B cell (primary cell): ENCODE data around the gene PHACTR3. TPM values are rescaled to one million over a fixed set of nuclear protein-coding genes. Genes with fewer than 3 reads are reported as not detected.

ENCODE experiments used
- ATAC-seq: fragments of 200-7000 bp; cut with Tn5 transposase; one replicate; pipeline ENCODE4 v1.10.0; 2021; ENCODE audit warnings: low read depth, mild to moderate bottlenecking, moderate number of reproducible peaks, moderate library complexity
- CTCF ChIA-PET: fragments of 350-600 bp; sonication (Branson Sonifier 250); formaldehyde crosslinking; loops from one replicate; lab custom pipeline; 2021; ENCODE audit warnings: antibody characterized with exemption, inconsistent platforms; lab: Charles Lee
- POLR2A ChIA-PET: fragments of 350-600 bp; sonication (Branson Sonifier 250); formaldehyde crosslinking; loops from one replicate; lab custom pipeline; 2021; ENCODE audit warnings: antibody characterized with exemption; lab: Charles Lee
- DNase-seq: peaks from one replicate; pipeline ENCODE4 v3.0.0; 2013
- H2AFZ ChIP-seq: 2 replicates; pipeline ENCODE4 v1.6.1; 2012; ENCODE audit warnings: mild to moderate bottlenecking, low read depth, low read length; ENCODE audit not compliant: insufficient read depth, poor library complexity, severe bottlenecking
- H3K27ac ChIP-seq, 2 donors: 1 replicate in 1 of 2; 2 replicates in 1 of 2; pipeline ENCODE4 v1.5.1; 2012 to 2013; ENCODE audit warnings: low read length in 2 of 2, mild to moderate bottlenecking in 2 of 2, moderate library complexity in 1 of 2
- H3K27me3 ChIP-seq, 4 experiments: fragments of 200-600 bp in 1 of 4; sonication (generic) in 1 of 4; replicated peaks in 1 of 4; 1 replicate in 2 of 4; 2 replicates in 2 of 4; pipeline versions ENCODE4 v1.6.1 to v1.7.0; 2013 to 2016; ENCODE audit warnings: low read length in 3 of 4, mild to moderate bottlenecking in 2 of 4, mixed read lengths in 1 of 4, moderate library complexity in 1 of 4; ENCODE audit not compliant: insufficient read depth in 4 of 4, control insufficient read depth in 3 of 4; ENCODE audit errors: control extremely low read depth in 1 of 4
- H3K36me3 ChIP-seq, 2 experiments: replicated peaks in 1 of 2; 1 replicate in 1 of 2; 2 replicates in 1 of 2; pipeline versions ENCODE4 v1.6.1 to v1.7.1; 2013; ENCODE audit warnings: low read length in 1 of 2; ENCODE audit not compliant: insufficient read depth in 2 of 2, control insufficient read depth in 1 of 2; ENCODE audit errors: control extremely low read depth in 1 of 2, extremely low read depth in 1 of 2
- H3K4me1 ChIP-seq, 2 donors: fragments of 200-600 bp in 1 of 2; sonication (generic) in 1 of 2; 1 replicate in 1 of 2; 2 replicates in 1 of 2; pipeline versions ENCODE4 v1.5.1 to v1.6.1; 2013 to 2017; ENCODE audit warnings: low read length in 2 of 2; ENCODE audit not compliant: control insufficient read depth in 2 of 2, insufficient read depth in 2 of 2
- H3K4me2 ChIP-seq: replicated peaks from 2 replicates; pipeline ENCODE3; 2012; ENCODE audit warnings: mild to moderate bottlenecking, low read depth, low read length; ENCODE audit not compliant: poor library complexity, severe bottlenecking
- H3K4me3 ChIP-seq, 5 experiments: fragments of 200-600 bp in 1 of 5; sonication (generic) in 1 of 5; 1 replicate in 3 of 5; 2 replicates in 2 of 5; pipeline versions ENCODE4 v1.5.1 to v1.7.0; 2011 to 2016; ENCODE audit warnings: low read length in 4 of 5, mild to moderate bottlenecking in 4 of 5, low read depth in 2 of 5, control low read depth in 1 of 5, moderate library complexity in 1 of 5; ENCODE audit not compliant: insufficient read depth in 1 of 5; ENCODE audit errors: control extremely low read depth in 1 of 5, extremely low read depth in 1 of 5
- H3K79me2 ChIP-seq: fragments of 200-600 bp; sonication (generic); one replicate; pipeline ENCODE4 v1.6.0; 2016; ENCODE audit warnings: low read length; ENCODE audit not compliant: control insufficient read depth, insufficient read depth
- H3K9ac ChIP-seq: fragments of 200-600 bp; sonication (generic); 2 replicates; pipeline ENCODE4 v1.6.1; 2017; ENCODE audit warnings: mild to moderate bottlenecking, low read length, moderate library complexity
- H3K9me3 ChIP-seq, 3 donors: one replicate each; pipeline versions ENCODE4 v1.6.1 to v1.7.1; 2013; ENCODE audit warnings: low read length in 2 of 3; ENCODE audit not compliant: control insufficient read depth in 2 of 3, insufficient read depth in 1 of 3; ENCODE audit errors: control extremely low read depth in 1 of 3
- H4K20me1 ChIP-seq: 2 replicates; pipeline ENCODE4 v1.6.0; 2012; ENCODE audit warnings: mild to moderate bottlenecking, low read length; ENCODE audit not compliant: insufficient read depth, control insufficient read depth, poor library complexity, severe bottlenecking
- H3K27ac Mint-ChIP-seq: one replicate; pipeline ENCODE4 v1.8.0; 2021; ENCODE audit warnings: mixed read lengths
- H3K27me3 Mint-ChIP-seq: one replicate; pipeline ENCODE4 v1.8.0; 2021; ENCODE audit warnings: mixed read lengths
- H3K4me1 Mint-ChIP-seq: one replicate; pipeline ENCODE4 v1.8.0; 2021; ENCODE audit warnings: mixed read lengths
- H3K4me3 Mint-ChIP-seq: one replicate; pipeline ENCODE4 v1.8.0; 2021; ENCODE audit warnings: mixed read lengths
- H3K9me3 Mint-ChIP-seq: one replicate; pipeline ENCODE4 v1.8.0; 2022; ENCODE audit warnings: mixed read lengths; ENCODE audit not compliant: insufficient read depth
- EZH2 ChIP-seq: IDR thresholded peaks from 2 replicates; pipeline ENCODE4 v1.6.1; 2012; ENCODE audit warnings: borderline replicate concordance, low read depth, mild to moderate bottlenecking, moderate library complexity, low read length; ENCODE audit not compliant: insufficient read depth, poor library complexity, severe bottlenecking
- WGBS: methylation state at CpG from one replicate; pipeline ENCODE4 v1.1.5; 2013; ENCODE audit warnings: missing lambda C conversion rate; ENCODE audit not compliant: insufficient coverage; 5-methylcytosine and 5-hydroxymethylcytosine counted together
- intact Hi-C: fragments of 100-400 bp; cut with micrococcal nuclease; formaldehyde crosslinking; loops from one replicate; pipeline ENCODE4 v1.10.0; 2022
- polyA plus RNA-seq: library from polyadenylated mRNA; depleted of rRNA; stranded (reverse); fragments of >200 nt; gene quantifications from 2 replicates; pipeline ENCODE4 v1.2.3, GENCODE V29; 2012
- total RNA-seq, 2 donors: library from RNA; stranded (reverse); fragments of 120-200 nt in 1 of 2; gene quantifications; 1 replicate in 1 of 2; 2 replicates in 1 of 2; pipeline versions ENCODE4 v1.2.3 to v1.2.4, GENCODE V29; 2013 to 2022
- TF ChIP-seq, protein P1 (sequence below): fragments of 200-600 bp; IDR thresholded peaks from one replicate; pipeline ENCODE4 v1.8.0; 2022; ENCODE audit warnings: antibody characterized with exemption, mild to moderate bottlenecking

Gene PHACTR3
- total and polyA plus RNA-seq, 2 donors (not counting 1 experiment from before 2014, with no cell fraction given) = not detected

DNA sequence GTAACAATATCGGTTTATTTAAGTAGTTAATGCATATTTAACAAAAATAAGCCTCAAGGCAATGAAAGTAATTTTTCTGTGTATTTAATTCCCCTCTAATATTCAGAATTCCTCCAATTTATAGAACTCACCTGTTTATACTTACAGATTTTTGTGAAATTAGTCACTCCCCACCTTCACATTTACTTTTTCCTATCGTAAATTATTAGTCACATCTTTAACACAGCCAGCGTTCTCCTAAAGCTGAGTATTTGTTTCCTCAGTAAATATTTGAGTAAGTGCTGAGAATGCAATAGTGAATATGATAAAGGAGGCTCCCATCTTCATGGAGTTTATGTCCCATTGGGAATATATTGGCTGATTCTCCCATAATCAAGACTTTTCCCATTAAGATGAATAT lies 241.1 kb downstream of the PHACTR3 start:
- no peaks in the 10 kb centered on the region for H3K9me3 Mint-ChIP-seq

GRCh38 chr20:59848182-59848581 lies 243.8 kb downstream of the PHACTR3 start:
- no peak overlapping the region for H2AFZ ChIP-seq
- DNase-seq (no peak), ATAC-seq (no peak)
- H3K27ac Mint-ChIP-seq = no peak overlapping the region
- H3K4me1 ChIP-seq = no peaks in the 10 kb centered on the region
- no peaks in the 10 kb centered on the region for H3K4me1 Mint-ChIP-seq
- no peaks in the 10 kb centered on the region for H3K9me3 ChIP-seq
- H3K4me3 Mint-ChIP-seq = no peak overlapping the region
- POLR2A ChIA-PET = no interaction called here
- no peak overlapping the region for H3K27ac ChIP-seq
- no peaks in the 10 kb centered on the region for H3K79me2 ChIP-seq
- peaks cover 0 to 2% (median 0%) of the 10 kb centered on the region in 4 experiments for H3K27me3 ChIP-seq
- H3K27me3 Mint-ChIP-seq = peaks cover 4% of the 10 kb centered on the region
- WGBS = 75% methylated on average over 2 of the region's 2 CpGs
- H3K36me3 ChIP-seq = no peaks in the 10 kb centered on the region
- no peaks in the 10 kb centered on the region for H4K20me1 ChIP-seq
- no peak overlapping the region for H3K4me3 ChIP-seq
- H3K9me3 Mint-ChIP-seq = no peaks in the 10 kb centered on the region
- intact Hi-C loops = no loop called here
- no peak overlapping the region for H3K4me2 ChIP-seq
- no peak overlapping the region for H3K9ac ChIP-seq
- TF ChIP-seq, protein P1, sequence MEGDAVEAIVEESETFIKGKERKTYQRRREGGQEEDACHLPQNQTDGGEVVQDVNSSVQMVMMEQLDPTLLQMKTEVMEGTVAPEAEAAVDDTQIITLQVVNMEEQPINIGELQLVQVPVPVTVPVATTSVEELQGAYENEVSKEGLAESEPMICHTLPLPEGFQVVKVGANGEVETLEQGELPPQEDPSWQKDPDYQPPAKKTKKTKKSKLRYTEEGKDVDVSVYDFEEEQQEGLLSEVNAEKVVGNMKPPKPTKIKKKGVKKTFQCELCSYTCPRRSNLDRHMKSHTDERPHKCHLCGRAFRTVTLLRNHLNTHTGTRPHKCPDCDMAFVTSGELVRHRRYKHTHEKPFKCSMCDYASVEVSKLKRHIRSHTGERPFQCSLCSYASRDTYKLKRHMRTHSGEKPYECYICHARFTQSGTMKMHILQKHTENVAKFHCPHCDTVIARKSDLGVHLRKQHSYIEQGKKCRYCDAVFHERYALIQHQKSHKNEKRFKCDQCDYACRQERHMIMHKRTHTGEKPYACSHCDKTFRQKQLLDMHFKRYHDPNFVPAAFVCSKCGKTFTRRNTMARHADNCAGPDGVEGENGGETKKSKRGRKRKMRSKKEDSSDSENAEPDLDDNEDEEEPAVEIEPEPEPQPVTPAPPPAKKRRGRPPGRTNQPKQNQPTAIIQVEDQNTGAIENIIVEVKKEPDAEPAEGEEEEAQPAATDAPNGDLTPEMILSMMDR = no peak
- no peak for TF ChIP-seq EZH2
- CTCF ChIA-PET = no interaction called here

More for the DNA sequence above, 241.1 kb downstream of the PHACTR3 start:
- H3K27ac ChIP-seq = no peak overlapping the region
- no peak overlapping the region for H3K4me3 Mint-ChIP-seq
- H3K9ac ChIP-seq = no peak overlapping the region
- no peak for TF ChIP-seq EZH2
- TF ChIP-seq, protein P1 = no peak
- ATAC-seq = no peak
- no peaks in the 10 kb centered on the region for H3K4me1 Mint-ChIP-seq
- no peak overlapping the region for H3K4me3 ChIP-seq
- H3K79me2 ChIP-seq = no peaks in the 10 kb centered on the region
- intact Hi-C loops = no loop called here
- ChIA-PET POLR2A (no interaction called here), CTCF (no interaction called here)
- H3K4me2 ChIP-seq = no peak overlapping the region
- H3K36me3 ChIP-seq = no peaks in the 10 kb centered on the region
- peaks cover 9% of the 10 kb centered on the region for H3K27me3 Mint-ChIP-seq
- H2AFZ ChIP-seq = no peak overlapping the region
- no peaks in the 10 kb centered on the region for H3K9me3 ChIP-seq
- no peaks in the 10 kb centered on the region for H4K20me1 ChIP-seq
- peaks cover 0 to 2% (median 0%) of the 10 kb centered on the region in 4 experiments for H3K27me3 ChIP-seq
- H3K27ac Mint-ChIP-seq = no peak overlapping the region
- no peak for DNase-seq
- WGBS = no CpG with 5 or more reads among the region's 3 CpGs
- no peaks in the 10 kb centered on the region for H3K4me1 ChIP-seq
